GM12874 (cell line): Measurements from ENCODE around the gene C1orf87.

Experiments
- TF ChIP-seq, protein P1 (sequence below): IDR thresholded peaks from 2 replicates; pipeline ENCODE4 v1.5.1; 2011; ENCODE audit warnings: low read depth, mild to moderate bottlenecking, control low read depth, low read length, moderate library complexity; ENCODE audit not compliant: insufficient read depth

C1orf87 gene

DNA sequence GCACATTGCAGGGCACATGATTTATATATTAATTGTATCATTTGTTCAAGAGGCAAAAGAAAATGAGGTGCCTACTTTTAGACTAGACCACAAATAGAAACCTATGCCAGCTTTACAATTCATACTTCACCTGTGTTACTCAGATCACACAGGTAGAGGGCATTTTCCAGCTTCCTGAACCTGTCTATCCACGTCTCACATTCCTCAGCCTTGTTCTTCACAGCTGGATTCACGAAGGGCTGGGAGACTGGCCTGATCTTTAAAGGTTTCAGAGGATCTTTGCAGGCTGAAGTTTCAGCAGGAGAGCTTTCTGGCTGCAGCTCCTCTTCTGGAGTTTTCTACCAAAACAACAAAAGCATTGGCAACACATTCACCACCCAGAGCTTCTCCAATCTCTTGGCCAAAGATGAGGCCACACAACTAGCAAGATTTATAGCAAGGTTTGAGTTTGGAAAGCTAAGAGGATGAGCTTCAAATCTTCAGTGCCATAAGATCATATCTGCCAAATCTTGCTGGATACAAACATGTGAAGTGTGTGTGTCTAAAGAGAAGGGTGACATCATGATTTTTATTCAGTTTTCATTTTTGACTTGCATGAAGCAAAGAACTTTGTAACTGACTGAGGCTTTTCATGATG lies 76.0 kb downstream of the C1orf87 start:
- TF ChIP-seq, protein P1, sequence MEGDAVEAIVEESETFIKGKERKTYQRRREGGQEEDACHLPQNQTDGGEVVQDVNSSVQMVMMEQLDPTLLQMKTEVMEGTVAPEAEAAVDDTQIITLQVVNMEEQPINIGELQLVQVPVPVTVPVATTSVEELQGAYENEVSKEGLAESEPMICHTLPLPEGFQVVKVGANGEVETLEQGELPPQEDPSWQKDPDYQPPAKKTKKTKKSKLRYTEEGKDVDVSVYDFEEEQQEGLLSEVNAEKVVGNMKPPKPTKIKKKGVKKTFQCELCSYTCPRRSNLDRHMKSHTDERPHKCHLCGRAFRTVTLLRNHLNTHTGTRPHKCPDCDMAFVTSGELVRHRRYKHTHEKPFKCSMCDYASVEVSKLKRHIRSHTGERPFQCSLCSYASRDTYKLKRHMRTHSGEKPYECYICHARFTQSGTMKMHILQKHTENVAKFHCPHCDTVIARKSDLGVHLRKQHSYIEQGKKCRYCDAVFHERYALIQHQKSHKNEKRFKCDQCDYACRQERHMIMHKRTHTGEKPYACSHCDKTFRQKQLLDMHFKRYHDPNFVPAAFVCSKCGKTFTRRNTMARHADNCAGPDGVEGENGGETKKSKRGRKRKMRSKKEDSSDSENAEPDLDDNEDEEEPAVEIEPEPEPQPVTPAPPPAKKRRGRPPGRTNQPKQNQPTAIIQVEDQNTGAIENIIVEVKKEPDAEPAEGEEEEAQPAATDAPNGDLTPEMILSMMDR, result no peak

DNA sequence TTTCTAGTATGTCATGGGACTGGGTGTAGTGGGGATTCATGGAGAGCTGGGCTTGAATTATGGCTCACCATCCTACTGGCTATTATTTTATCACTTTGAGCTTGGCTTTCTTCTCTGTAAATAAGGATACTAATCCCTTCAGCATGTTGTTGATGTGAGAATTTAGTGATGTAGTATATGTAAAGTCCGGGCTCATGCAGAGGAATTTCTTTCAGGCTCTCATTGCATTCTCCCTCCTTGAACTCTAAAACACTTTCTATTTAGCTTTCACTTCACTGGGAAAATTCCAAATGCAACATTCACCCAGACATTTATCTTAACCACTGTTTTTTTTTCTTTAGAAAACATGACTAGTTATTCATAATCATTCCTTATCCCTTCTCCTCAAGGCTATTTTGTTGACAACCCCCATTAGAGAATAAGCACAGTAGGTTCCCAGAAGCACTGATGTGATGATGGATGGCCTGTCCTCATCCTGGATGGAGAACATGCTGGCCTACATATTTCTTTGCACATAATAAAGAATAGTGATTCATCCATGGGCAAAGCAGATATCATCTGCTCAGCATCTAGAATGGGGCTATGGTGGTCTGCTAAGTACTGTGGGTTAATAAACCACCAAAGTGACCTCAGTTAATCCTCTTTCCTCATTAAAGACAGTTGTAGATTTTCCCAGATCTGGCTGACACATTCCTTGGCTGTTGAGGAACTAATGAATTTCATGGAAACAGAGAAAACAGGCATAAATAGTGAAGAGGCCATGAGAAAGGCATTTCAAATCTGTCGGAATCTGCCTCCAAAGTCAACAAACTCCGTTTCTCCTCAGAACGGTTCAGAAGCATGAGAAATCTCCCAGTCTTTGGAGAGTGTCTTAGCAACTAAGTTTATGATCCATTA lies 79.0 kb downstream of the C1orf87 start:
- TF ChIP-seq, protein P1, result no peak

DNA sequence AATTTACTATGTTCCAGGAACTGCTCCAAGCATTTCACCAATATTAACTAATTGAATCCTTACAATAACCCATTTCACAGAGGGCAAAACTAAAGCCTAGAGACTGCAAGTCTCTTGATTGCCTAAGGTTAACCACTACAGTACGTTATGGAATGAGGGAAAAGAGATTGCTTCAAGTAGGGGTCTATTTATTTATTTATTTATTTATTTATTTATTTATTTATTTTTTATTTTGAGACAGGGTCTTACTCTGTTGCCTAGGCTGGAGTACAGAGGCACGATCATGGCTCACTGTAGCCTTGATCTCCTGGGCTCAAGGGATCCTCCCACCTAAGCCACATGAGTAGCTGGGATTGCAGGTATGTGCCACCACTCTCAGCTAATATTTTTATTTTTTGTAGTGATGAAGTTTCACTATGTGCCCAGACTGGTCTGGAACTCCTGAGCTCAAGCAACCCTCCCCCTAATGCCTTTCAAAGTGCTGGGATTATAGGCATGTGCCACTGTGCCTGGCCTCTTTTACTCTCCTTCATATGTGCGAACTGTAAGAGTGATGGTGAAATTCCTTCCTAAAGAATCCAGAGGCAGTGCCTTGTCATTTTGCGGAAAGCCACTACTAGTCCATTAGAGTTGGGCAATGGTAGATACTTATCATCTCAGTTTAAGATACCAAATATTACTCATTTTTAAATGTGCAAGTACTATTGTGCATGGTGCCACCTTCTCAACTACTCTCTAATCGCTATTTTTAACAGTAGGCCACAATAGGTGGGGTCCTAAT lies 81.3 kb downstream of the C1orf87 start:
- TF ChIP-seq, protein P1, result no peak

DNA sequence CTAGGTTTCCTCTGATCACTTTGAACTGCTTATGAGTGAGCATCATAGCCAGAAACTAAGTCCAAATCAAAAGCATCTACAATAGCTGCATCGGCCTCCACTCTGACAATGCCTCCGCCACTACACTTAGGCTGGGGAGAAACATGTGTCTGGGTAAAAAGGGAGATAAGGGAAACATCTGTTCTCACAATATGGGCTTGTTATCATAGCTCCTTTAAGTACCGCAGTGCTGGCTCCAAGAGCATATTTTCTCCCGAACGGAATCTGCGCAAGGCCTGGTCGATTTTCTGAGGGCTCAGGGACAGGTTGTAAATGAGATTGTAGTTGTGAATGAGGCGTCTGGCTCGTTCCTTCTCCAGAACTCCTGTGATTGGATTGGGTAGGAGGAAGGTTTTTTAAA lies 83.1 kb downstream of the C1orf87 start:
- TF ChIP-seq, protein P1, result no peak

DNA sequence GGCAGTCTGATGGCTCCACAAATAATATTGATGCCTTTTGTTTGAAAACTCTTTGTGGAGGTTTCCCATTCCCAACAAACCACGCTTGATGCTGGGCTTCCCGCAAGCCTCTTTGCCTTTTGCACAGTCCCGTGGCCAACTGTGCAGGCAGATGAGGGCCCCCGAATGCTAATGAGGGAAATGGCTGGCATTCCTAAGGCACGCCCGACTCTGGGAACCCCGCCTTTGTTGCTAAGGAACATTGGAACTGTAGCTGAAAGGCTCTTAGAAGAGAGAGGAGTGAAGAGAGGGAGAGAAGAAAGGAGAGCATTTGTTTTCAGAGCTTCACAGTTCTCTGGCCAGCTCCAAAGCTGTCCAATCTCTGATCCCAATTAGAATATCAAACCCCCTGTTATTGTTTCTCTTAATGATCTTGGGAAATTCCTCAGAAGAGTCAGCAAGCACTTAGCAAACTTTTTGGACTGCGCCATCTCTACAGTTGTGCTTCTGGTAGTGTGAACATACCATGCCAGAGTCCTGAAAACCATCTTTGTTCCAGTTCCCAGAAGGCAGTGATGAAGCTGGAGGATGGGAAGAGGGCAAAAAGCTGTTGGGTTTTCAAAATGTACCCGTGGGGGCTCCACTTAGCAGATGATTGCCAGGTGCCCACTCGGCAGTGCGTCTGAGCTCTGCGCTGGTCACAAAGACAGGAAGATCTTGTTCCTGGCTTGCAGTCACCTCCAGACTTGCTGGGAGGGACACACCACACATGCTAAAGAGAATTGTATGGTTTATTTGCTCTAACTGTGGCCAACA lies 86.9 kb downstream of the C1orf87 start:
- TF ChIP-seq, protein P1, result no peak

DNA sequence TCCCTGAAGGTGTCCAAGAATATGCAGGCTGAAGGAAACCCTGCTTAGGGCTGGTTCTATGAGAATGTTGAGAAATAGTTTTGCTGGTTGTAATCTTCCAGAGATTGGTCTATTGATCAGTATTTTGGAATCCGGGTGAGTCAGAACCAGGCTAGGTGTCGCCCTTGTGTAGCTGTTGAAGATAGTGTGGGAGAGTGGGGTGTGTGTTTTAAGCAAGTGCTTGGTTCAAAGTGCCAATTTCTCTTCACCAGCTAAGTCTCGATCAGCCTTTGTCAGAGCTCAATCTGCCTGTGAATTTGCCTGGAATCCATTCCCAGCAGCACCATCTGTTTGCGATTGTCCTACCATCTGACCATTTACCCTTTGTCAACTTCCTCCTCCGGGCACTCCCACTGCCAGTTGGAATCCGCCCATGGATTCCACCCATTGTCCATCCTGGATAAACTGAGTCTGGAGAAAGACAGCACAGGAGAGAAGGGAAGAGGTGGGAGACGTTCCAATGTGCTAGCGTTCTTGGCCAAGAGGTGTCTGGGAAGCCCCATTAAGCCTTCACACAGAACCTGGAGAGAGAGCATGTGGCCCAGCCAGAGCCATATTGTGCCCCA lies 87.6 kb downstream of the C1orf87 start:
- TF ChIP-seq, protein P1, result no peak
